GM19452 (cell line): Measurements from ENCODE around the gene DAPK2.
"Not testable (repeated sequence)": the region's sequence is repeated elsewhere in the genome, so short reads cannot be mapped to it uniquely, and the experiment has no call there.

Experiments used
- ATAC-seq: cut with Tn5 transposase; IDR thresholded peaks from one replicate; pipeline ENCODE4 v1.9.1; 2021; ENCODE audit not compliant: unreplicated experiment

DAPK2 gene

DNA sequence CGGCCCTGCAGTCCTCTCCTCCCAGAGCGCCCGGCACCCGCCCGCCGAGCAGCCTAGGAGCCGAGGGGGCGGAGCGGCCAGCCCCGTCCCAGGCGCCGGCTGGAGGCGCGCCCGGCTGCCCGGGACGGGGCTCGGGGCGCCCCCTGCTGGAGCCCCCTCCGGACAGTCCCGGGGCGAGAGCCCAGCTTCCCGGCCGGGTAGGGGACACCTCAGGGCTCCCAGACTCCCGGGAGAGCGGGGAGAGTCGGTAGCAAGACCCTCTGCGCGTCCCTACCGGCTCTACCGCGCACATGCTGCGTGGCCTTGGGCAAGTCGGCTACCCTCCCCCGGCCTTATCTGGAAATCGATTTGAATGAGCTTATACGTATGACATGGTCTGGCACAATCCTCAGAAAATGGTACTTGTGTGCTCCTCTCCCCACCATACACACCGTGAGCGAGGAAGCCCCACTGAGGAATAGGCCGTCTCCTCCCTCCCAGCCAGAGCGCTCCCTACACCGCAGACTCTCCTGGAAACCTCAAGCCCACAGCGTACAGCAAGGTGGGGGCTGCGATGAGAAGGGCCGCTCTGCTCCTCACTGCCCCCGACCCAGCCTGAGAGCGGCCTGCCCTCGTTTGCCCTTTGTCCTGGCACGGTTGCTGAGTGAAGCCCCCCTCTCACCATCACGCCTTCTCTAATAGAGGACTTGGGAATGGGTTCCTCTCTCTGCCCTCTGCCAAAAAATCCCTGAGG, at the start of gene DAPK2:
TSS of gene DAPK2 (minus strand) at position 65 of the 733 bp plus-strand sequence. CDS start 6,224 bp downstream, outside the sequence.
- peak; percentile 63 for ATAC-seq

GRCh38 chr15:64095431-64095794, 49.1 kb upstream of the DAPK2 start:
- no peak for ATAC-seq

- peak; percentile 62 for ATAC-seq
These were observed 47.5 kb upstream of the DAPK2 start, which contains the start of gene CIAO2A for GRCh38 chr15:64093627-64094417. TSS of gene CIAO2A (minus strand) at chr15:64093838. CDS start at chr15:64093768, 70 bp downstream.

DNA sequence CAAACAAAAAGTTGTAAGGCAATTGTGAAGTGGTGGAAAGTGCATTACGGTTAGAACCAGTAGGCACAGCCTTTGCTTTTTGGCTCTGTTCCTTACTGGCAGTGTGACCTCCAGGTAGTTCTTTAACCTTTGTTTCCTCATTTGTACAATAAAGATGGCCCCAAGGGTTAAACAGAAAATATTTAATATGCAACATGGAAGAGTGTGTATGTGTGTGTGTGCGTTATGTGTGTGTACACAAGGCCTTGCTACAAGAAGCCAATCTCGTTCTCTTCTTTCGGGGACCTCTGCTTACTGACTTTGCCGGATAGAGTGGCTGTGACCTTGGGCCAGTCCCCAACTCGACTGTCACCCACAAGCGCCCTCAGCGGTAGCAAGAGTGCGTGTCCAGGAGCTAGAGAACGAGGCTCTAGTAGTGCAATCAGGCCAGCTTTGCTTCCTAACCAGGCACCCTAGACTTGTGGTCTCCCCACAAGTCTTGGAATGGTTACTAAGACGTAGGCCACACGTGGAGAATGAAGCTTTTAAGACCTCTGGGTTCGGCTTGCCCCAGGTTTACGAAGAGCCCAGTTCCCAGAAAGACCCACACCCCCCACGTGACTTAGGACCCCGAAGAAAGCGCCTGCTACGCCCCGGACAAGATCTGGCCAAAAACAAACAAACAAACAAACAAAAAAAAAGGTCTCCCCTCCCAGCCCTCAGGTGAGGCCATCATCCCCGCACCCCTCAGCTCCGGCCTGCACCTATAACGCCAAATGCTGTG, 46.8 kb upstream of the DAPK2 start:
- ATAC-seq = peak; percentile 23

- ATAC-seq = no peak
These were observed 46.0 kb upstream of the DAPK2 start for GRCh38 chr15:64092075-64092820.

- ATAC-seq = no peak
These were observed 44.2 kb upstream of the DAPK2 start for GRCh38 chr15:64090527-64090926.

DNA sequence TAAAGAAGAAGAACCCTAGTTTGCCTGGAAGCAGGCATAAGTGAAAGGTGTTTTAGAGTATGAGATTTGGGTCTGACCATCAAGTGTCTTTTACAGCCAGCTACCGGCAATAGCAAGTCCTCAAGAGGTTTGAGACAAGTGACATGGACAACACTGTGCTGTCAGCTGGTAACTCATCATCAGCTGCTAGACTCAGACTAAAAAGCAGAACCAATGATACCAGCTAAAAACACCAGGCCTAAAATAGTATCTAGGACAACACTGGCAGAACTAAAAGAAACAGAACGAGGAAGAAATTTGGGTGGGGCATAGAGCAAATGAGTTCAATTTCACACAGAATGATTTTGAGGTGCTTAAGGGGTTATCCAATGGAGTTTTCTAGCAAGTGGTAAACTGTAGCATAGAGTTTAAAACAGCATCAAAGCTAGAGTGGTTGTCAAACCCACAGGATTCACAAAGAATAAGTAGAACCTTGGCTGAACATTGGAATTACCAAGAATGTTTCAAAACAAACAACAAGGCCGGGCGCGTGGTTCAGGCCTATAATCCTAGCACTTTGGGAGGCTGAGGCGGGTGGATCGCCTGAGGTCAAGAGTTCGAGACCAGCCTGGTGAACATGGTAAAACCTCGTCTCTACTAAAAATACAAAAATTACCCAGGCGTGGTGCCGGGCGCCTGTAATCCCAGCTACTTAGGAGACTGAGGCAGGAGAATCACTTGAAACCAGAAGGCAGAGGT, 43.4 kb upstream of the DAPK2 start:
- no peak for ATAC-seq

DNA sequence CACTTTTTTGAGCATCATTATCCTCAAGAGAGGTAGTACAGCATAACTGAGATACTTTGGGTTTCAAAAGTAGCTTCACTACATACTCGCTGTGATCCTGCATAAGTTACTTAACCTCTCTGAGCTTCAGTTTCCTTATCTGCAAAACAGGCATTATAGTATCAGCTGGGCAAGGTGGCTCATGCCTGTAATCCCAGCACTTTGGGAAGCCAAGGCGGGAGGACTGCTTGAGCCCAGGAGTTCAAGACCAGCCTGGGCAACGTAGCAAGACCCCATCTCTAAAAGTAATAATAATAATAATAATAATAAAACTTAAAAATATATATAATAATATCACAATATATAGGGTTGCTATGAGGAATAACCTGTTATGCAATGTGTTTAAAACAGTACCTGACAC, 36.5 kb upstream of the DAPK2 start:
- ATAC-seq = no peak

DNA sequence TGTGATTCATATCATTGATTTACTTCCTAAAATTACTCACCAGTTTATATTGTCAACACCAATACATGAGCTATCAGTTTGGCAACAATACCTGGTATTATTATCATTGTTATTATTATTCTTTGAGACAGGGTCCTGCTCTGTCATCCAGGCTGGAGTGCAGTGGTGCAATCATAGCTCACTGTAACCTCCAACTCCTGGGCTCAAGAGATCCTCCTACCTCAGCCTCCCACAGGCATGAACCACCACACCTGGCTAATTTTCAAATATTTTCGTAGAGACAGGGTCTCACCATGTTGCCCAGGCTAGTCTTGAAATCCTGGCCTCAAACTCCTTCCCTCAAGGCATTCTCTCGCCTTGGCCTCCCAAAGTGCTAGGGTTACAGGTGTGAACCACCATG, 27.2 kb upstream of the DAPK2 start:
- ATAC-seq = not testable (repeated sequence)

- no peak for ATAC-seq
These were observed 26.5 kb upstream of the DAPK2 start for GRCh38 chr15:64072812-64073211.

DNA sequence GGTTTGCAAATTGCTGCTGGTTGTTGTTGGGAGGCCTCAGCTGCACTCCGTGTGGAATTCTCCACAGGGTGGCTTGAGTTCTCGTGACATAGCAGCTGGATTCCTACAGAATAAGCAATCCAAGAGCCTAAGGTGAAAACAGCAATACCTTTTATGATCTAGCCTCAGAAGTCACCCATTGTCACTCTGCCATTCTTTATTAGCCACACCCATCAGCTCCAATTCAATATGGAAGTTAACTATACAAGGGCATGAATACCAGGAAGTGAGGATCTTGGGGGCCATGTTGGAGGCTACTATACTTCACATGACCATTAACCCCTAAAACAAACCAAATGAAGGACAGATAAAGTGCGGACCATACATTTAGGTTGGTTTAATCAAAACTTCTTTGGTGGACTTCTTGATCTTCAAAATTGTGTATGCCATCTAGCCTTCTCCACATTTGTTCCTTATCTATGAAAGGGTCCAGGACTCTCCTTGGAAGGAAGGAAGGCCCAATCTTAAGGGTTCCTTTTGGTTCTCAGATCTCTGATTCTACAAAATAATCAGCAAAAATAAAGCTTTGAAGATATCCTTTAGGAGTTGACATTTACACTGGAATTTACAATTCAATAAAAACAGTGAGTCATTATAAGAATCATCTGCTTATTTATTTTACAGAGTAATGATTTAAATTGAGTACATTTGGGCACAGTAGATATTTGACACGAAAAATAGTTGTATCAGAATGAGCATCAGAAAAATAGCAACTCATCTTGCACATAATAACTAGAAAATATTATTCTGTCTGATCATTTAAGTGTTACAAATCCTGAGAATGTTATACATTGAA, 25.9 kb upstream of the DAPK2 start:
- ATAC-seq = no peak

DNA sequence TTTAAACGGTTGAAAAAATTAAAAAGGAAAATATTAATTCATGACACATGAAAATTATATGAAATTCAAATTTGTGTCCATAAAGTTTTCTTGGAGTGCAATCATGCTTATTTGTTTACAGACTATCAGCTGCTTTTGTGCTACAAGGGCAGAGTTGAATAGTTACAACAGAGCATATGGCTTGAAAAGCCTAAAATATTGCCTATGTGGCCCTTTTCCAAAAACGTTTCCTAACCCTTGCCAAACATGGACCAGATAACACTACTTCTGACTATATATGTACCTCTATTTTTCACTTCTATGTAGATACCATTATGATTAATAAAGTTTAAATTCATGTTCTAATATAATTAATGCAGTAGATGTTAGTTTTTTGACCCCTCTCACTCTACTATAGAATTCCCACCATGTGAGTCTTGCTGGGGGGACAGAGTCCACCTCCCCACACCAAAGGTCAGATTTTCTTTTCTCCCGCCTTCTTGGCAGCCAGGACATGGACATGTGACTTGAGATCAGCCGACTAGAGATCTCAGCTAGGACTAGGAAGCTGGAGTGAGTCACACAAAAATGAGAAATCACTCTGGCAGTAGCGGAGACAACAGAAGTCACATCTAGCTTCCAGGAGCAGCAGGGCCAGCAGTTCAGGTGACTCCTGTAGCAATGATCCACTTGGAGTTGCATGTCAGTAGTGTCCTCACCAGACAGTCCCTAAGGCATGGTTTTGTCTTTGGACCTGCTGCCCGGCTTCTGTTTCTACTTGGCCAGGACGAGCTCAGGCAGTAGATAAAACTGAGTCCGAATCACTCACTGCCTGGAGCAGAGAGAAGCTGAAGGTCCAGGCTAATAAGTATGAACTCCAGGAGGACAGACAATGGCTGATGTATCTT, 24.9 kb upstream of the DAPK2 start:
- no peak for ATAC-seq

- no peak for ATAC-seq
These were observed 23.8 kb upstream of the DAPK2 start for GRCh38 chr15:64070106-64070505.

- no peak for ATAC-seq
These were observed 21.8 kb upstream of the DAPK2 start for GRCh38 chr15:64068133-64068532.

- no peak for ATAC-seq
These were observed 21.3 kb upstream of the DAPK2 start for GRCh38 chr15:64067564-64068030.

- ATAC-seq = no peak
These were observed 20.2 kb upstream of the DAPK2 start for GRCh38 chr15:64066451-64066850.

DNA sequence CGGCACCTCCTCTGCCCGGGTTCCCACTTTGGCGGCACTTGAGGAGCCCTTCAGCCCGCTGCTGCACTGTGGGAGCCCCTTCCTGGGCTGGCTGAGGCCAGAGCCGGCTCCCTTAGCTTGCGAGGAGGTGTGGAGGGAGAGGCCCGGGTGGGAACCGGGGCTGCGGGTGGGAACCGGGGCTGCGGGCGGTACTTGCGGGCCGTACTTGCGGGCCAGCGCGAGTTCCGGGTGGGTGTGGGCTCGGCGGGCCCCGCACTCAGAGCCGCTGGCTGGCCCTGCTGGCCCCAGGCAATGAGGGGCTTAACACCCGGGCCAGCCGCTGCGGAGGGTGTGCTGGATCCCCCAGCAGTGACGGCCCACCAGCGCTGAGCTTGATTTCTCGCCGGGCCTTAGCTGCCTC, 14.4 kb upstream of the DAPK2 start:
- no peak for ATAC-seq

DNA sequence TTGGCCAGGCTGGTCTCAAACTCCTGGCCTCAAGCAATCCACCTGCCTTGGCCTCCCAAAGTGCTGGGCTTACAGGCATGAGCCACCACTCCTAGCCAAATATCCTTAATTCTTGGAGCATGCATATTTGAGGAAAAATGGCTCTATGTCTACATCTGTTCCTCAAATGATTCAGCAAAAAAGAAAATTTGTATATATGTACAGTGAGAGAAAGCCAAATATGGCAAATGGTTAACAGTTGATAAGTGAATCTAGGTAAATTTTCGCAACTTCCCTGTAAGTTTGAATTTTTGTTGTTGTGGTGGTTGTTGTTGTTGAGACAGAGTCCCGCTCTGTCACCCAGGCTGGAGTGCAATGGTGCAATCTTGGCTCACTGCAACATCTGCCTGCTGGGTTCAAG, 12.8 kb upstream of the DAPK2 start:
- not testable (repeated sequence) for ATAC-seq
